Stimulated activated CD4-positive, alpha-beta T cell treated with anti-CD3 and anti-CD28 coated beads, Interleukin-4, amount 100 ng/mL, for 48 hours (primary cell): ENCODE data around the gene MYPOP.

ENCODE experiments used
- DNase-seq, 2 donors: peaks; one replicate each; pipeline ENCODE4 v3.0.0-alpha.2; 2020; ENCODE audit warnings: low read depth in 2 of 2

Gene MYPOP, protein sequence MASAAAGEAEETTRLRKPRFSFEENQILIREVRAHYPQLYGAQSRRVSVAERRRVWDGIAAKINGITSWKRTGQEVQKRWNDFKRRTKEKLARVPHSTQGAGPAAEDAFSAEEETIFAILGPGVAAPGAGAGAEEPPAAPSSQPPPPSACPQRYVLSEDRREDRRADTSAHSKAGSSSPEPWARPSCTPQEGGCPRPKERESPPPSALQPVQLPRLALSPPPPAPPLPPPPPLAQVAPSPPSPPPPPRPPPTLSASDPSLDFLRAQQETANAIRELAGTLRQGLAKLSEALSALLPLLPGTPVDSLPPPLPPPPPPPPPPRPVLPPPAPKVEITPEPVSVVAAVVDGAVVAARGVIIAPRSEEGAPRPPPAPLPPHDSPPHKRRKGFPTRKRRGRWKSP

GRCh38 chr19:45901912-45902650 is at the start of gene MYPOP:
TSS of gene MYPOP (minus strand) at chr19:45902613. CDS start at chr19:45901773, 840 bp downstream.
- DNase-seq = no peak

DNA sequence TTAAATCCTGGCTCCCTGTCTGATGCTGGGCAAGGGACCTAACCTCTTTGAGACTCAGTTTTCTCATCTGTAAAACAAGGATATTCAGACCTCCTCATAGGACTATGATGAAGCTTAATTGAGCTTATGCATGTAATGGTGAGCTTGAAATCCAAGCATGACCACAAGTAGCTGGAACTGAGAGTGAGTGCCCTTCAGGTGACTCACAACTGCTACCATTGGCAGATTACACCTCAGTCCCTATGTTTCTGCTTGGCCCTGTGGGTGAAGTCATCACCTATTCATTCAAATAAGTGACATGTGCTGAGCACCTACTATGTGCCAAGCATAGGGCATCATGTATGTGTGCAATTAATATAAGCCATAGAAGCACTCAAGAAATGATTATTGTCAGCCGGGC is 45.5 kb upstream of the MYPOP start:
- DNase-seq = no peak

GRCh38 chr19:45940515-45940805 is 38.0 kb upstream of the MYPOP start:
- no peak for DNase-seq

- no peak for DNase-seq
Measured at GRCh38 chr19:45939792-45940514, 37.5 kb upstream of the MYPOP start.

- no peak for DNase-seq
Measured at GRCh38 chr19:45938733-45939319, 36.4 kb upstream of the MYPOP start.

- no peak for DNase-seq
Measured at GRCh38 chr19:45935267-45935666, 32.9 kb upstream of the MYPOP start.

GRCh38 chr19:45934551-45935230 is 32.3 kb upstream of the MYPOP start:
- DNase-seq = no peak

GRCh38 chr19:45933759-45934158 is 31.3 kb upstream of the MYPOP start:
- no peak for DNase-seq

DNA sequence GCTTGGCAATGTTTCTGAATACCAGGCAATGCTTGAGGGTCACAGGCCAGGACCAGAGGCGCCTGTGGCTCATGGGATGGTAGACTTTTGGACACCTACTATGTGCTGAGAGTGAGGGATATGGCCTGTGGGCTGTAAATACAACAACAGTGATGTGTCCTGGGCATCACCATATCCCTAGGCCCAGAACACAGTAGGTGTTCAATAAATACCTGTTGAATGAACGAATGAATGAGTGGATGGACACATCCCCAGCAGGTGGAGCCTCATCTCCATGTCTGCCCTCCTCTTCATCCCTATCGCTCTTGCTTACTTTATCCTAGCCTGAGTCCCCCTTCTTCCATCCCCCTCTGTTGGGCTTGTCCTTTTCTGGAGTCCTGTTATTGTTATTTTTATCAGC is 28.6 kb upstream of the MYPOP start:
- no peak for DNase-seq

DNA sequence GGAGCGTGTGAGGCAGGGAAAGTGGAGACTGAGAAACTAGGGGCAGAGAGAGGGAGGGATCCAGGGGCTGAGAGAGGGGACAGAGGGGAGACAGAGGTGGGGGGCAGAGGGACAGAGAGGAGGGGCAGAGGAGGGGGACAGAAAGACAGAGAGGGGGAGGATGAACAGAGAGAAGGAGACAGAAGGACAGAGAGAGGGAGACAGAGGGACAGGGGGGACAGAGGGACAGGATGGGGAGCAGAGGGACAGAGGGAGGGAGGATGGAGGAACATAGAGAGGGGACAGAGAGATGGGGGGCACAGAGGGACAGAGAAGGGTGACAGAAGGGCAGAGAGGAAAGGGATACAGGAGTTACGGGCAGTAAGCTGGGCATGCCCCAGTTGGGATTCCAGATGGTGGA is 26.8 kb upstream of the MYPOP start:
- DNase-seq = no peak

DNA sequence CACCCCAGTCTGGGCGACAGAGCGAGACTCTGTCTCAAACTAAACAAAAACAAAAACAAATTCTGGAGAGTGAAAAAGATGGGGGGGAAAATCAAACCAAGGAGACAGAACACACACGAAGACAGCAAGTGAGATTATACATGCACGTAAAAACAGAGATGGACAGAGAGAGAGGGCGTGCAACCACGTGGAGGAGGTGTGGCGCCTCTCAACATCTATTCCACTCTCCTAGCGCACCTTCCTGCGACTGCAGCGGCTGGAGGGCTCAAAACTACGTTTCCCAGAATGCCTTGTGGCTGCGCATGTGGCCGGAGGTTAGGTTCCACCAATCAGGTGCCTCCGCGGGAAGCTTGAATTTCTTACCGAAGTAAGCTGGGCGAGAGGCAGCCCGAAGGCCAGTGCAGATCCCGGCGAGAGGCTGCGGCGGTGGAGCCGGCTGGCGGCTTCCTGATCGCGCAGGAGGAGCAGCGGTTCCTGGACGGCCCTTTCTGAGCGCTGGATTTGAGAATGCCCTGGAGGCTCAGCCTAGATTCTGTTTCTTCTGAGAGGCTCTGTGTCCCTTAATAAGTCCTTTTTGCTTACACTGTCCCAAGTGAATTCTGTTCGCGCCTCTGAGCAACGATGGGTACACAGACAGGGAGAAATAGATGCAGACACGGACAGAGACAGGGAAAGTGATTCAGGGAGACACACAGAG is 25.3 kb upstream of the MYPOP start:
- DNase-seq = peak; percentile 71 to 85

- no peak for DNase-seq
Measured at GRCh38 chr19:45924891-45925447, 22.6 kb upstream of the MYPOP start.

GRCh38 chr19:45922281-45922680 is 19.9 kb upstream of the MYPOP start:
- no peak for DNase-seq

GRCh38 chr19:45920458-45920857 is 18.0 kb upstream of the MYPOP start:
- DNase-seq = no peak

DNA sequence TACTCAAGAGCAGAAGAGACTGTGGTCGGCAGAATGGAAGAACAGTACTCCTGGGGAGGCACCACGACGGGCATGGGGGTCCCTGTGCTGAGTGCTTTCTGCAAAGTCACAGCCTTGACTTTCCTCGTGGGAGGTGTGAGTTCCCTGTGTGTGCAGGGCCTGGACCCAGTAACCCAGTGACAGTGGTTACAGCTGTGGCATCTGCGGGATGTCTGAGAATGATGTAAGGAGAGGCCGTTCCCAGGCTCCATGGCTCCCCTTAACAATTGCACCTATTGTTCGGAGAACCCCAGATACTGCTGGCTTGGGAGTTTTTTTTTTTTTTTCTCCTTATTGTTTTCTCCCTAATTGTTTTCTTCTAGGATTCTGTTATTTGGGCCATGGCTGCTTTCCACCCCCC is 17.3 kb upstream of the MYPOP start:
- no peak for DNase-seq

DNA sequence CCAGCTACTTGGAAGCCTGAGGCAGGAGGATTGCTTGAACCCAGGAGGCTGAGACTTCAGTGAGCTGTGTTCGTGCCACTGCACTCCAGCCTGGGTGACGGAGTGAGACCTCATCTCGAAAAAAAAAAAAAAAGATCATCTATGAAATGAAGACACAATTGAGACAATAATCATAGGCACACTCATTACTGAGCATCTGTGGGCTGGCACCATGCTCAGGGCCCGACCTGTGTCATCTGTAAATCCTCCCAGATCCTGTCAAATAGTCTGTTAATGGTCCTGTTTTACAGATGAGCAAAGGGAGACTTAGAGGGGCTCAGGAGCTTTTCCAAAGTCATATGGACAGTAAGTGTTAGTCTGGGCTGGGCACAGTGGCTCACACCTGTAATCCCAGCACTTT is 16.3 kb upstream of the MYPOP start:
- no peak for DNase-seq

GRCh38 chr19:45917421-45918091 is 15.1 kb upstream of the MYPOP start:
- no peak for DNase-seq

DNA sequence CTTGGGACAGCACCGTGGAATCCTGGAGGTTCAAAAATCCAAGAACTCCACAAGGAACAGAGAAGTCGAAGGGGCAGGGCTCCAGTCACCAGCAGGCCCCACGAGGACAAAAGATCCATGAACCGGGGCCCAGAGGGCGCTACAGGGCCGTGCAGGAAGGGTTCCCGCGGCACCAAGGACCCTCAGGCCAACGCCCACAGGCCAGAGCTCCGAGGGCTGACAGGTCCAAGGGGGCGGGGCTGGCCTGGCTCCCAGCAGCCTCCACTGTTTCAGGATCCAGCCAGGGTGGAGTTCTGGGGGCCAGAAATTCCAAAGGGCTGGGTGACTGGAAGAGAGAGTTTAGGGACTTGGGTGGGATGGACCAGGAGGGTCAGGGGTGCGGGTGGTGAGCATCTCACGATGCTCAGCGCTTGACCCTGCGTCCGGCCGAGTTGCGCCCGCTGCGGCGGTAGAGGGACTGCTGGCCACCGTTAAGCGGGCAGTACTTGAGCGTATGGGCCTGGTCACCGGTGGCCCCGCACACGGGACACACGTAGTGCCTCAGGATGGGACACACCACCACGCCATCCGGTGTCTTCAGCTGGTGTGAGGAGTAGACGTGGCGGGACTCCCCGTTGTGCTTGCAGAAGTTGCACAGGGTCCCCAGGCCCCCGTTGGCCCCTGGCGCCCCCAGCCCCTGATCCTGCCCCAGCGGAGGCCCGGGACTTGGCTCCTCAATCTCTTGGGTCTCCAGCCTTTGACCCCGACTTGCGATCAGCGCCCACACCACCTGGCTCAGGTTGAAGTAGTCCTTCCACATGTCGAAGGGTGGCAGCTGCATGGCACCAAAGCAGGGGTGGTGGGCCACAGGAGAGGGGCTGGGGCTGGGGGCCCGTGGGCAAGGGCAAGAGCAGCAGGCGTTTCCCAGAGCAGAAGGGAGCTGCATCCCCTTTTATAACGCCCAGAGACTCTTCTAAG is 11.7 kb upstream of the MYPOP start, which contains the start of gene NANOS2:
NANOS2 (minus strand) TSS at position 905 of the 957 bp plus-strand sequence; CDS start at position 820, 85 bp downstream.
- DNase-seq = no peak

DNA sequence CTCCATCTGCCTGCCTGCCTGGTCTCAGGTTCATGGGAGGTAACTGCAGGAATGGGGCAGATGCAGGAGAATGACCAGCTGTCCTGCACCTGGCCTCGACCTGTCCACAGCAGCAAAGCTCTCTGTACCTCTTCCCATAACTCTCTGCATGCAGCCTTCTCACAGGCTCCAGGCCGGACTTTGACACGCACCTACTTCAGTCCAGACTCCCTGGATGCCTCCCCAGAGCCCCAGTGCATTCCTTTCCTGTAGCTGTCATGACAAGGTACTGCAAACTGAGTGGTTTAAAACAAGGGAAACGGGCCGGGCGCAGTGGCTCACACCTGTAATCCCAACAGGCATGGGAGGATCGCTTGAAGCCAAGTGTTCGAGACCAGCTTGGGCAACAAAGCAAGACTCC is 8.9 kb upstream of the MYPOP start:
- DNase-seq = no peak
